Breast epithelium (tissue), 4 donors: Measurements from ENCODE around the gene NIN. TPM values are rescaled to one million over a fixed set of nuclear protein-coding genes. Genes with fewer than 3 reads are reported as not detected.

Experiments used
- DNase-seq, 2 donors: peaks; one replicate each; pipeline ENCODE4 v3.0.0-alpha.2; 2019; ENCODE audit warnings: low spot score in 2 of 2
- H3K27ac ChIP-seq, 2 donors: fragments of 200-600 bp; sonication (generic) in 1 of 2; one replicate each; pipeline ENCODE4 v1.5.1; 2016 to 2019; ENCODE audit warnings: mild to moderate bottlenecking in 1 of 2
- H3K27me3 ChIP-seq, 2 donors: fragments of 200-600 bp; sonication (generic) in 1 of 2; one replicate each; pipeline versions ENCODE4 v1.5.1 to v1.6.0; 2017 to 2019; ENCODE audit warnings: control low read depth in 1 of 2, mild to moderate bottlenecking in 1 of 2
- H3K36me3 ChIP-seq: fragments of 200-600 bp; one replicate; pipeline ENCODE4 v1.5.1; 2019
- H3K4me1 ChIP-seq, 2 donors: fragments of 200-600 bp; sonication (generic); one replicate each; pipeline ENCODE4 v1.5.1; 2016 to 2019; ENCODE audit warnings: control low read depth in 1 of 2
- H3K4me3 ChIP-seq, 3 donors: fragments of 200-600 bp; sonication (generic); 1 replicate in 2 of 3; 2 replicates in 1 of 3; pipeline ENCODE4 v1.5.1; 2016 to 2019; ENCODE audit warnings: mild to moderate bottlenecking in 3 of 3, moderate library complexity in 2 of 3
- H3K9me3 ChIP-seq, 2 donors: fragments of 200-600 bp; sonication (generic) in 1 of 2; one replicate each; pipeline ENCODE4 v1.5.1; 2016 to 2019; ENCODE audit warnings: control low read depth in 1 of 2
- CTCF ChIP-seq, 3 donors: fragments of 450-650 bp; IDR thresholded peaks; one replicate each; pipeline ENCODE4 v1.5.1; 2016 to 2017; ENCODE audit warnings: antibody characterized with exemption in 3 of 3, mild to moderate bottlenecking in 3 of 3, moderate library complexity in 3 of 3
- POLR2A ChIP-seq: fragments of 450-650 bp; IDR thresholded peaks from one replicate; pipeline ENCODE4 v1.6.1; 2016; ENCODE audit warnings: antibody characterized with exemption, mild to moderate bottlenecking, moderate library complexity
- POLR2AphosphoS5 ChIP-seq, 3 donors: sonication (generic); formaldehyde crosslinking; IDR thresholded peaks; one replicate each; pipeline ENCODE4 v1.6.1; 2017; ENCODE audit warnings: antibody characterized with exemption in 3 of 3
- intact Hi-C: fragments of 100-400 bp; cut with DNase I; formaldehyde crosslinking; loops from one replicate; pipeline ENCODE4 v1.15.1; 2023; ENCODE audit warnings: low total_unique reads
- total RNA-seq, 3 donors: library from RNA; depleted of rRNA; stranded (reverse); fragments of >200 nt; gene quantifications; one replicate each; pipeline ENCODE4 v1.1.0, GENCODE V29; 2016

Gene NIN
- total RNA-seq, 3 donors from 2014 or later: 38.1 to 42.9 (median 40.4) TPM

GRCh38 chr14:50784683-50785456 lies 46.1 kb downstream of the NIN start:
- no peak overlapping the region for H3K27ac ChIP-seq
- no peaks in the 10 kb centered on the region for H3K27me3 ChIP-seq
- intact Hi-C loops: no loop called here

GRCh38 chr14:50783563-50783962 lies 47.4 kb downstream of the NIN start:
- no peaks in the 10 kb centered on the region for H3K36me3 ChIP-seq
- TF ChIP-seq POLR2AphosphoS5 (IDR thresholded peaks at IDR 0.05) (no peak), POLR2A (no peak), CTCF (IDR thresholded peaks at IDR 0.05) (no peak)
- no peak overlapping the region for H3K27ac ChIP-seq
- H3K4me3 ChIP-seq: no peak overlapping the region
- H3K27me3 ChIP-seq: no peaks in the 10 kb centered on the region
- no peaks in the 10 kb centered on the region for H3K4me1 ChIP-seq
- intact Hi-C loops: no loop called here
- no peaks in the 10 kb centered on the region for H3K9me3 ChIP-seq
- no peak for DNase-seq

More at GRCh38 chr14:50784683-50785456, 46.1 kb downstream of the NIN start:
- TF ChIP-seq POLR2A (no peak), CTCF (IDR thresholded peaks at IDR 0.05) (no peak), POLR2AphosphoS5 (IDR thresholded peaks at IDR 0.05) (no peak)
- Histone ChIP-seq H3K4me1 (no peaks in the 10 kb centered on the region), H3K4me3 (no peak overlapping the region), H3K36me3 (no peaks in the 10 kb centered on the region), H3K9me3 (no peaks in the 10 kb centered on the region)
- DNase-seq: no peak

- H3K27ac ChIP-seq: no peak overlapping the region
- no peak for TF ChIP-seq POLR2A
- no peak for TF ChIP-seq POLR2AphosphoS5 (IDR thresholded peaks at IDR 0.05)
- no peak for TF ChIP-seq CTCF (IDR thresholded peaks at IDR 0.05)
- no peaks in the 10 kb centered on the region for H3K9me3 ChIP-seq
- H3K27me3 ChIP-seq: no peaks in the 10 kb centered on the region
- no peak for DNase-seq
- no peaks in the 10 kb centered on the region for H3K36me3 ChIP-seq
- intact Hi-C loops: no loop called here
- no peaks in the 10 kb centered on the region for H3K4me1 ChIP-seq
- no peak overlapping the region for H3K4me3 ChIP-seq
Measured at GRCh38 chr14:50780393-50780792, 50.6 kb downstream of the NIN start.

- Histone ChIP-seq H3K36me3 (no peaks in the 10 kb centered on the region), H3K27me3 (no peaks in the 10 kb centered on the region), H3K9me3 (no peaks in the 10 kb centered on the region), H3K4me3 (no peak overlapping the region), H3K27ac (no peak overlapping the region), H3K4me1 (no peaks in the 10 kb centered on the region)
- DNase-seq: no peak
- intact Hi-C loops: loop anchor here (10.0 kb wide), 1 partner anchor 86 kb away; no protein-coding TSS in a partner anchor
- TF ChIP-seq CTCF (IDR thresholded peaks at IDR 0.05) (no peak), POLR2A (no peak), POLR2AphosphoS5 (IDR thresholded peaks at IDR 0.05) (no peak)
Measured at GRCh38 chr14:50778721-50779483, 52.1 kb downstream of the NIN start.

GRCh38 chr14:50776522-50776921 lies 54.4 kb downstream of the NIN start:
- TF ChIP-seq POLR2AphosphoS5 (IDR thresholded peaks at IDR 0.05) (no peak), CTCF (IDR thresholded peaks at IDR 0.05) (no peak)
- no peaks in the 10 kb centered on the region for H3K27me3 ChIP-seq
- H3K4me3 ChIP-seq: no peak overlapping the region
- H3K9me3 ChIP-seq: no peaks in the 10 kb centered on the region
- no peaks in the 10 kb centered on the region for H3K4me1 ChIP-seq
- no peak for DNase-seq
- intact Hi-C loops: loop anchor here (10.0 kb wide), 1 partner anchor 88 kb away; no protein-coding TSS in a partner anchor
- no peaks in the 10 kb centered on the region for H3K36me3 ChIP-seq
- peak overlapping the region in 1 of 2 donors; percentile 34 for H3K27ac ChIP-seq
